ENCODE measurements around the gene ZBED4.
A peak's percentile ranks its signal among the peaks of the same experiment; 100 is the strongest.
"Not testable (repeated sequence)": the region's sequence is repeated elsewhere in the genome, so short reads cannot be mapped to it uniquely, and the experiment has no call there.

Gene ZBED4

GRCh38 chr22:49852898-49853894 is at the start of gene ZBED4:
ZBED4 (plus strand) TSS chr22:49853844; CDS start chr22:49883663, 29,819 bp downstream.
- DNase-seq: peak; percentile 92 to 99 (median 96)

GRCh38 chr22:49807129-49807528 is 46.5 kb upstream of the ZBED4 start:
- no peak for DNase-seq

GRCh38 chr22:49807780-49808708 is 45.6 kb upstream of the ZBED4 start:
- DNase-seq: peak in 1 of 4 experiments; percentile 12

- no peak for DNase-seq
Observed at GRCh38 chr22:49810363-49811019, 43.2 kb upstream of the ZBED4 start.

- DNase-seq: no peak
Observed at GRCh38 chr22:49811020-49811791, 42.4 kb upstream of the ZBED4 start.

- DNase-seq: no peak
Observed at GRCh38 chr22:49812838-49813237, 40.8 kb upstream of the ZBED4 start.

- no peak for DNase-seq
Observed at GRCh38 chr22:49814164-49814686, 39.4 kb upstream of the ZBED4 start.

- DNase-seq: no peak
Observed at GRCh38 chr22:49814856-49815255, 38.8 kb upstream of the ZBED4 start.

GRCh38 chr22:49815641-49816091 is 38.0 kb upstream of the ZBED4 start:
- DNase-seq: no peak

- no peak for DNase-seq
Observed at GRCh38 chr22:49817359-49817758, 36.3 kb upstream of the ZBED4 start.

- DNase-seq: no peak
Observed at GRCh38 chr22:49820984-49821383, 32.7 kb upstream of the ZBED4 start.

GRCh38 chr22:49821741-49822140 is 31.9 kb upstream of the ZBED4 start:
- not testable (repeated sequence) for DNase-seq

GRCh38 chr22:49823289-49824045 is 30.2 kb upstream of the ZBED4 start:
- no peak for DNase-seq

GRCh38 chr22:49824185-49824925 is 29.3 kb upstream of the ZBED4 start:
- DNase-seq: no peak

- no peak for DNase-seq
Observed at GRCh38 chr22:49824936-49825335, 28.7 kb upstream of the ZBED4 start.

- DNase-seq: no peak
Observed at GRCh38 chr22:49825436-49825835, 28.2 kb upstream of the ZBED4 start.

GRCh38 chr22:49825944-49826602 is 27.6 kb upstream of the ZBED4 start:
- DNase-seq: peak in 3 of 4 experiments; percentile 33 to 53 (median 41)

GRCh38 chr22:49826603-49827270 is 26.9 kb upstream of the ZBED4 start:
- DNase-seq: no peak
